Measurements from ENCODE around the gene HDAC9. TPM values are rescaled to one million over a fixed set of nuclear protein-coding genes. Genes with fewer than 3 reads are reported as not detected.

Gene HDAC9
- total and polyA plus RNA-seq, 2 of the 13 experiments (the other 11 are each of a cell fraction or from before 2014, with no cell fraction given) = 0.05 to 0.07 TPM

GRCh38 chr7:18905316-18905943, 409.9 kb downstream of the HDAC9 start (continued):
- TF ChIP-seq CSRNP2 (CRISPR knock-in tag; conservative IDR thresholded peaks at IDR 0.05; ENCODE audit: low read depth) = no peak
- TF ChIP-seq ZNF547 (CRISPR knock-in tag; IDR thresholded peaks at IDR 0.05) = no peak
- no peak for TF ChIP-seq ZBTB44 (CRISPR knock-in tag; IDR thresholded peaks at IDR 0.05)
- no peak for TF ChIP-seq HOXA3 (CRISPR knock-in tag; IDR thresholded peaks at IDR 0.05)

GRCh38 chr7:18906901-18907300, 411.4 kb downstream of the HDAC9 start:
- Histone ChIP-seq H4K20me1 (ENCODE audit: insufficient read depth, low read length) (no peaks in the 10 kb centered on the region), H3K27me3 (ENCODE audit: control insufficient read depth in 1 of 2, insufficient read depth in 2 of 2, low read length in 2 of 2) (no peaks in the 10 kb centered on the region), H2AFZ (ENCODE audit: low read length) (no peak overlapping the region), H3K4me3 (replicated peaks in 1 of 3; ENCODE audit: insufficient read depth in 1 of 3, low read depth in 2 of 3, low read length in 3 of 3) (no peak overlapping the region), H3K9ac (ENCODE audit: insufficient read depth, low read depth, low read length) (no peak overlapping the region), H3K27ac (ENCODE audit: extremely low read length, insufficient read depth, low read length) (no peak overlapping the region), H3K79me2 (ENCODE audit: insufficient read depth, low read length) (no peaks in the 10 kb centered on the region), H3K4me1 (ENCODE audit: insufficient read depth, low read length) (no peaks in the 10 kb centered on the region), H3K9me3 (ENCODE audit: low read length) (peaks cover 87% of the 10 kb centered on the region), H3K4me2 (ENCODE audit: low read depth, low read length) (no peak overlapping the region), H3K36me3 (replicated peaks in 1 of 2; ENCODE audit: control insufficient read depth in 1 of 2, insufficient read depth in 2 of 2, low read length in 2 of 2) (no peaks in the 10 kb centered on the region)
- no peak for FAIRE-seq
- CTCF ChIA-PET (ENCODE audit: low intra/inter-chr PET ratio, low total read pairs) = no interaction called here
- TF ChIP-seq ZNF841 (CRISPR knock-in tag; IDR thresholded peaks at IDR 0.05; ENCODE audit: borderline replicate concordance) = no peak
- no peak for TF ChIP-seq POLR2AphosphoS5 (IDR thresholded peaks at IDR 0.05; ENCODE audit: low read depth, low read length)
- no peak for TF ChIP-seq ZNF800 (CRISPR knock-in tag; IDR thresholded peaks at IDR 0.05)
- TF ChIP-seq ZNF639 (CRISPR knock-in tag; conservative IDR thresholded peaks at IDR 0.05) = no peak
- no peak for TF ChIP-seq HNF4G (IDR thresholded peaks at IDR 0.05; ENCODE audit: borderline replicate concordance, low read depth, low read length)
- TF ChIP-seq HNF4G (CRISPR knock-in tag; IDR thresholded peaks at IDR 0.05; ENCODE audit: borderline replicate concordance, low read depth) = no peak
- TF ChIP-seq SAFB2 (CRISPR knock-in tag; IDR thresholded peaks at IDR 0.05; ENCODE audit: borderline replicate concordance, low read depth) = no peak
- no peak for TF ChIP-seq ZNF788 (CRISPR knock-in tag; IDR thresholded peaks at IDR 0.05; ENCODE audit: borderline replicate concordance)
- TF ChIP-seq MTF1 (CRISPR knock-in tag; IDR thresholded peaks at IDR 0.05) = no peak
- no peak for TF ChIP-seq CSRNP2 (CRISPR knock-in tag; conservative IDR thresholded peaks at IDR 0.05; ENCODE audit: low read depth)
- TF ChIP-seq ZFY (CRISPR knock-in tag; IDR thresholded peaks at IDR 0.05) = no peak
- no peak for TF ChIP-seq ZNF607 (CRISPR knock-in tag; IDR thresholded peaks at IDR 0.05; ENCODE audit: borderline replicate concordance)
- ATAC-seq = no peak
- intact Hi-C loops (cut with micrococcal nuclease; ENCODE audit: unreplicated experiment) (no loop called here), in situ Hi-C loops (cut with HindIII; ENCODE audit: extremely low pct_ligation_motif_present, low pct_unique_long_range_greater_than_20kb) (no loop called here)
- POLR2A ChIA-PET = no interaction called here
- no peak for DNase-seq (ENCODE audit: low spot score)
- WGBS (ENCODE audit: low lambda C conversion rate) = 0% methylated on average over 2 of the region's 2 CpGs
- no TSS peak for BruUV-seq (replicated peaks)
